Left ventricle myocardium inferior (tissue), 1 donor: ENCODE measurements around the gene CCSER2. TPM values are rescaled to one million over a fixed set of nuclear protein-coding genes. Genes with fewer than 3 reads are reported as not detected.

Experiments
- DNase-seq: peaks from one replicate; pipeline ENCODE4 v3.0.0-alpha.2; 2020
- H3K27ac ChIP-seq: fragments of 200-600 bp; replicated peaks from 2 replicates; pipeline ENCODE4 v1.8.0; 2021
- H3K27me3 ChIP-seq: fragments of 200-600 bp; 2 replicates; pipeline ENCODE4 v1.8.0; 2021; ENCODE audit warnings: low read depth
- H3K36me3 ChIP-seq: fragments of 200-600 bp; 2 replicates; pipeline ENCODE4 v1.8.0; 2021
- H3K4me1 ChIP-seq: fragments of 200-600 bp; 2 replicates; pipeline ENCODE4 v1.8.0; 2021
- H3K4me3 ChIP-seq: fragments of 200-600 bp; 2 replicates; pipeline ENCODE4 v1.8.0; 2021; ENCODE audit warnings: mild to moderate bottlenecking, moderate library complexity
- H3K9me3 ChIP-seq: fragments of 200-600 bp; replicated peaks from 2 replicates; pipeline ENCODE4 v1.8.0; 2021
- CTCF ChIP-seq: fragments of 200-600 bp; IDR thresholded peaks from 2 replicates; pipeline ENCODE4 v1.8.0; 2021; ENCODE audit warnings: antibody characterized with exemption, mild to moderate bottlenecking, borderline replicate concordance
- intact Hi-C: fragments of 100-400 bp; cut with micrococcal nuclease; formaldehyde crosslinking; loops from one replicate; pipeline ENCODE4 v1.11.0; 2022
- total RNA-seq: library from RNA; stranded (reverse); fragmentation: NEBNext Ultra II Directional; extraction: Animal tissue kit (Norgen Biotek cat#: 25700); gene quantifications from one replicate; pipeline ENCODE4 v1.2.1, GENCODE V29; 2021
- donor health status: DM: no; HTN: yes; CAD: no; lungs with severe emphysema.

CCSER2 gene
- total RNA-seq, 1 donor from 2014 or later, result 175 TPM

GRCh38 chr10:84546609-84547008 lies 218.2 kb downstream of the CCSER2 start:
- intact Hi-C loops, result no loop called here
- Histone ChIP-seq H3K4me1 (no peaks in the 10 kb centered on the region), H3K9me3 (no peaks in the 10 kb centered on the region), H3K27ac (no peak overlapping the region), H3K4me3 (no peak overlapping the region), H3K36me3 (no peaks in the 10 kb centered on the region), H3K27me3 (peaks cover 57% of the 10 kb centered on the region)
- no peak for DNase-seq
- TF ChIP-seq CTCF, result no peak

GRCh38 chr10:84547616-84548015 lies 219.2 kb downstream of the CCSER2 start:
- no peak overlapping the region for H3K27ac ChIP-seq
- no peaks in the 10 kb centered on the region for H3K36me3 ChIP-seq
- TF ChIP-seq CTCF, result no peak
- no peaks in the 10 kb centered on the region for H3K9me3 ChIP-seq
- no peak for DNase-seq
- H3K4me1 ChIP-seq, result no peaks in the 10 kb centered on the region
- intact Hi-C loops, result no loop called here
- H3K4me3 ChIP-seq, result no peak overlapping the region
- peaks cover 62% of the 10 kb centered on the region for H3K27me3 ChIP-seq

- no peak overlapping the region for H3K4me3 ChIP-seq
- H3K27me3 ChIP-seq, result peaks cover 60% of the 10 kb centered on the region
- H3K9me3 ChIP-seq, result no peaks in the 10 kb centered on the region
- intact Hi-C loops, result no loop called here
- H3K36me3 ChIP-seq, result no peaks in the 10 kb centered on the region
- TF ChIP-seq CTCF, result peak; percentile 14
- no peak for DNase-seq
- H3K4me1 ChIP-seq, result no peaks in the 10 kb centered on the region
- H3K27ac ChIP-seq, result no peak overlapping the region
Observed at GRCh38 chr10:84548869-84549268, 220.5 kb downstream of the CCSER2 start.

- Histone ChIP-seq H3K4me1 (no peaks in the 10 kb centered on the region), H3K36me3 (no peaks in the 10 kb centered on the region), H3K27ac (no peak overlapping the region), H3K4me3 (no peak overlapping the region), H3K27me3 (peaks cover 57% of the 10 kb centered on the region), H3K9me3 (no peaks in the 10 kb centered on the region)
- intact Hi-C loops, result no loop called here
- no peak for TF ChIP-seq CTCF
- no peak for DNase-seq
Observed at GRCh38 chr10:84549368-84550165, 221.2 kb downstream of the CCSER2 start.

- TF ChIP-seq CTCF, result no peak
- no peak overlapping the region for H3K27ac ChIP-seq
- peaks cover 57% of the 10 kb centered on the region for H3K27me3 ChIP-seq
- no peak for DNase-seq
- H3K9me3 ChIP-seq, result no peaks in the 10 kb centered on the region
- no peak overlapping the region for H3K4me3 ChIP-seq
- H3K4me1 ChIP-seq, result no peaks in the 10 kb centered on the region
- intact Hi-C loops, result no loop called here
- no peaks in the 10 kb centered on the region for H3K36me3 ChIP-seq
Observed at GRCh38 chr10:84550756-84551436, 222.5 kb downstream of the CCSER2 start.
